Heart left ventricle (tissue), 16 donors: ENCODE data around the gene C6orf52. TPM values are rescaled to one million over a fixed set of nuclear protein-coding genes. Genes with fewer than 3 reads are reported as not detected.

Source experiments
- ATAC-seq, 4 donors: fragments of 200-7000 bp; cut with Tn5 transposase; one replicate each; pipeline ENCODE4 v1.9.1; 2020 to 2022; ENCODE audit warnings: moderate library complexity in 4 of 4, mild to moderate bottlenecking in 3 of 4, moderate number of reproducible peaks in 1 of 4
- DNase-seq, 5 donors: peaks; one replicate each; pipeline ENCODE4 v3.0.0-alpha.2; 2020
- H3K27ac ChIP-seq, 12 donors: fragments of 200-600 bp; sonication (generic) in 4 of 12; one replicate each; pipeline versions ENCODE4 v1.5.0 to v1.8.0; 2016 to 2022; ENCODE audit warnings: mild to moderate bottlenecking in 2 of 12
- H3K27me3 ChIP-seq, 9 donors: fragments of 200-600 bp; sonication (generic) in 2 of 9; one replicate each; pipeline versions ENCODE4 v1.5.1 to v1.8.0; 2016 to 2022; ENCODE audit warnings: mild to moderate bottlenecking in 3 of 9
- H3K36me3 ChIP-seq, 9 donors: fragments of 200-600 bp; sonication (generic) in 2 of 9; one replicate each; pipeline versions ENCODE4 v1.5.0 to v1.8.0; 2018 to 2022; ENCODE audit warnings: mild to moderate bottlenecking in 2 of 9
- H3K4me1 ChIP-seq, 12 donors: fragments of 200-600 bp; sonication (generic) in 4 of 12; one replicate each; pipeline versions ENCODE4 v1.5.0 to v1.8.0; 2016 to 2022; ENCODE audit warnings: mild to moderate bottlenecking in 3 of 12
- H3K4me3 ChIP-seq, 12 donors: fragments of 200-600 bp; sonication (generic) in 4 of 12; one replicate each; pipeline versions ENCODE4 v1.5.0 to v1.8.0; 2017 to 2022; ENCODE audit warnings: mild to moderate bottlenecking in 9 of 12, moderate library complexity in 4 of 12
- H3K9me3 ChIP-seq, 12 donors: fragments of 200-600 bp; sonication (generic) in 4 of 12; one replicate each; pipeline versions ENCODE4 v1.5.0 to v1.8.0; 2016 to 2022; ENCODE audit warnings: mild to moderate bottlenecking in 1 of 12
- CTCF ChIP-seq, 12 donors: fragments of 200-600 bp; sonication (generic) in 4 of 12; IDR thresholded peaks; one replicate each; pipeline versions ENCODE4 v1.5.0 to v1.8.0; 2018 to 2022; ENCODE audit warnings: antibody characterized with exemption in 12 of 12, mild to moderate bottlenecking in 5 of 12
- POLR2A ChIP-seq, 2 donors: fragments of 450-650 bp; IDR thresholded peaks; one replicate each; pipeline ENCODE4 v1.6.1; 2017; ENCODE audit warnings: antibody characterized with exemption in 2 of 2, mild to moderate bottlenecking in 2 of 2, moderate library complexity in 2 of 2
- WGBS, 4 donors: extraction: QIAGEN DNeasy Blood & Tissue Kit in 2 of 4; methylation state at CpG; one replicate each; pipeline versions ENCODE4 v1.1.5 to v1.1.7; 2013 to 2018; 5-methylcytosine and 5-hydroxymethylcytosine counted together
- intact Hi-C, 10 donors: fragments of 100-400 bp; cut with DNase I; formaldehyde crosslinking; loops; one replicate each; pipeline versions ENCODE4 v1.11.1 to v1.14.2; 2022
- polyA plus RNA-seq, 2 donors: library from polyadenylated mRNA; stranded (reverse); fragments of 200-250 nt; gene quantifications; one replicate each; pipeline ENCODE4 v1.2.3, GENCODE V29; 2013
- total RNA-seq, 9 donors: library from RNA; depleted of rRNA in 2 of 9; stranded (reverse); fragments of >200 nt in 2 of 9; fragmentation: NEBNext Ultra II Directional in 3 of 9; extraction: Animal tissue kit (Norgen Biotek cat#: 25700) in 3 of 9; gene quantifications; one replicate each; pipeline versions ENCODE4 v1.1.0 to v1.2.4, GENCODE V29; 2016 to 2023
- donor health status: ischemic (EF 13 %, LVEDD 7.1; RV severe dilation, severe dysfunction).
- donor health status: healthy with polysubstance abuse.
- donor health status: DM: no; HTN: yes; CAD: no.
- donor health status: DM: no; HTN: no; CAD: no.
- donor health status: ischemic (EF 25% LVEDD 6.9; RV normal size, moderate dysfunction).
- donor health status: ischemic (EF 25% LVEDD 5.7; RV mildly dilated, moderate dysfunction).
- donor health status: healthy.
- donor health status: DM: yes; HTN: yes; CAD: no.
- donor health status: ischemic (EF 35%, LVEDD 5.7; RV mildly dilated, moderate dysfunction).
- donor health status: nonischemic (EF 11% LVEDD 7.7; RV severe dilation, severe dysfunction).
- donor health status: DM: yes; HTN: yes; CAD: no.
- donor health status: PGD.
- donor health status: ischemic (EF 29% LVEDD 5.4; RV normal size, mild dysfunction).
- donor health status: nonischemic (EF 23%, LVEDD 6.1; RV moderate dilation, normal function).

The C6orf52 gene
- total and polyA plus RNA-seq, 11 donors, result 0.15 to 3.6 (median 0.99) TPM; not detected in 6

- Histone ChIP-seq H3K27ac (no peak overlapping the region), H3K9me3 (peaks cover 0 to 7% (median 0%) of the 10 kb centered on the region in 12 donors), H3K36me3 (no peaks in the 10 kb centered on the region), H3K4me1 (peaks cover 0 to 17% (median 0%) of the 10 kb centered on the region in 12 donors), H3K4me3 (no peak overlapping the region), H3K27me3 (no peaks in the 10 kb centered on the region)
- no peak for TF ChIP-seq POLR2A (IDR thresholded peaks at IDR 0.05)
- TF ChIP-seq CTCF (IDR thresholded peaks at IDR 0.05), result no peak
- WGBS, 4 donors, result 69 to 85% (median 73%) methylated on average over 8 of the region's 8 CpGs
- intact Hi-C loops, result no loop called here
- DNase-seq (no peak), ATAC-seq (no peak)
Observed at GRCh38 chr6:10640412-10640811, 54.0 kb downstream of the C6orf52 start.

GRCh38 chr6:10633216-10633615 lies 61.2 kb downstream of the C6orf52 start:
- Histone ChIP-seq H3K4me3 (no peak overlapping the region), H3K27ac (no peak overlapping the region), H3K4me1 (peaks cover 0 to 12% (median 0%) of the 10 kb centered on the region in 12 donors), H3K9me3 (no peaks in the 10 kb centered on the region), H3K36me3 (peaks cover 0 to 7% (median 0%) of the 10 kb centered on the region in 9 donors), H3K27me3 (no peaks in the 10 kb centered on the region)
- intact Hi-C loops, result no loop called here
- ATAC-seq, result peak in 1 of 4 donors; percentile 38
- DNase-seq, result no peak
- WGBS, 4 donors, result 78 to 81% (median 78%) methylated on average over 1 of the region's 1 CpG
- TF ChIP-seq POLR2A (IDR thresholded peaks at IDR 0.05) (no peak), CTCF (IDR thresholded peaks at IDR 0.05) (no peak)

- intact Hi-C loops, result no loop called here
- TF ChIP-seq CTCF (IDR thresholded peaks at IDR 0.05) (no peak), POLR2A (IDR thresholded peaks at IDR 0.05) (no peak)
- H3K27ac ChIP-seq, result no peak overlapping the region
- peaks cover 0 to 12% (median 0%) of the 10 kb centered on the region in 12 donors for H3K4me1 ChIP-seq
- no peaks in the 10 kb centered on the region for H3K27me3 ChIP-seq
- no peaks in the 10 kb centered on the region for H3K9me3 ChIP-seq
- WGBS, 4 donors, result 86 to 95% (median 94%) methylated on average over 1 of the region's 1 CpG
- no peak overlapping the region for H3K4me3 ChIP-seq
- no peak for DNase-seq
- ATAC-seq, result no peak
- peaks cover 0 to 28% (median 0%) of the 10 kb centered on the region in 9 donors for H3K36me3 ChIP-seq
Observed at GRCh38 chr6:10630178-10630577, 64.2 kb downstream of the C6orf52 start.

- DNase-seq, result no peak
- H3K27ac ChIP-seq, result no peak overlapping the region
Observed at GRCh38 chr6:10627800-10628199, 66.6 kb downstream of the C6orf52 start.

More at GRCh38 chr6:10627800-10628199, 66.6 kb downstream of the C6orf52 start:
- no peak for TF ChIP-seq CTCF (IDR thresholded peaks at IDR 0.05)
- Histone ChIP-seq H3K4me1 (peaks cover 0 to 5% (median 0%) of the 10 kb centered on the region in 12 donors), H3K36me3 (peaks cover 0 to 40% (median 0%) of the 10 kb centered on the region in 9 donors), H3K9me3 (no peaks in the 10 kb centered on the region), H3K4me3 (no peak overlapping the region), H3K27me3 (no peaks in the 10 kb centered on the region)
- WGBS, 4 donors, result 90 to 97% (median 95%) methylated on average over 1 of the region's 1 CpG
- ATAC-seq, result no peak
- intact Hi-C loops, result no loop called here
